Activated CD8-positive, alpha-beta memory T cell treated with anti-CD3 and anti-CD28 coated beads, Interleukin-2, amount 50 U/mL, for 48 hours (primary cell): ENCODE measurements around the gene PAM16.
"Not testable (repeated sequence)": the region's sequence is repeated elsewhere in the genome, so short reads cannot be mapped to it uniquely, and the experiment has no call there.

Experiments
- DNase-seq: peaks from one replicate; pipeline ENCODE4 v3.0.0-alpha.2; 2020

Gene PAM16

DNA sequence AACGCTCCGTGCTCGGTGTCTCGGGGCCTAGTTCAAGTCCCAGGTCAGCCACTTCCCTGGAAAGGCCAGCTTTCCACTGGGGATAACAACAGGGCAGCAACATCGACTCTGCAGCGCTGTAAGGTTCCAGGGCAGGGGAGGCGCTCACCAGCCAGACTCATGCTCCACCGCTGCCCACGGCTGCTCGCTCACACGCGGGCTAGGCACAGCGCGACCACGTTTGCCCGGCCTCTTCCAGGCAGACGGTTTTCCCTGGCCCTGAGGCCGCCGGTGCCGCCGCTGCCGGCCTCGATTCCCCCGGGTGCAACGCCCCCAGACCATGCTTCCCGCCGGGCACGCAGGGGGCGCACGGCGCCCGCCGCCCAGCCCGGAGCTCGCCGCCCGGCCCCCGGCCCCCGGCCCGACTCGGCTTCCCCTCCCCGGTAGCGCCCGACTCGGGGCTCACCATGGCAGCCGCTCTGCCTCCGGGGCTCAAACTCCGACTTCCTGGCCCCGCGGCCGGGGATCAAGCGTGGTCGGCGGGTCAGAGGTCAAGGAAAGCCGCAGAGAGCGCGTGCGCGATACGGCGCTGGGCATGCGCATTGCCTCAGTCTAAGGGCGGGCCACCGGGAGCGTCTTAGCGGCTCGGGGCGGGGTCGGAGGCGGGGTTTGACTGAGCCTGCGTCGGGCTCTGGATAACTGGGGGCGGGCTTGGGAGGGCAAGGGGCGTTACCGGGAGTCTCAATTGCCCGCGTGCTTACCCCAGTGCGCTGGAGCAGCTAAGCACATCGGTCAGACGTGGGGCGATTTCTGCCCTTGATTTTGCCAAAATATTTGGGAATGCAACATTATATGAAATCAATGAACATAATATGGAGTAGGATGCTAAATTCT, at the start of gene PAM16:
Gene PAM16, minus strand, starts transcription at position 535 of the 873 bp plus-strand sequence. Its CDS starts 87 bp downstream, at position 448.
- peak; percentile 99 for DNase-seq

GRCh38 chr16:4399001-4399730, 48.0 kb upstream of the PAM16 start:
- DNase-seq, result no peak

- DNase-seq, result no peak
Observed at GRCh38 chr16:4395055-4395726, 44.1 kb upstream of the PAM16 start.

DNA sequence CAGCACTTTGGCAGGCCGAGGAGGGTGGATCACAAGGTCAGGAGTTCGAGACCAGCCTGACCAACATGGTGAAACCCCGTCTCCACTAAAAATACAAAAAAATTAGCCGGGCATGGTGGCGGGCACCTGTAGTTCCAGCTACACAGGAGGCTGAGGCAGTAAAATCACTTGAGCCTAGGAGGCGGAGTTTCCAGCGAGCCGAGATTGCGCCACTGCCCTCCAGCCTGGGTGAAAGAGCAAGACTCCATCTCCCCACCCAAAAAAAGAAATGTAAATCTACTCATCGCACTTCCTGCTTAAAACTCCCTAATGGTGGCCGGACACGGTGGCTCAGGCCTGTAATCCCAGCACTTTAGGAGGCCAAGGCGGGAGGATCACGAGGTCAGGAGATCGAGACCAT, 42.7 kb upstream of the PAM16 start:
- DNase-seq, result not testable (repeated sequence)

DNA sequence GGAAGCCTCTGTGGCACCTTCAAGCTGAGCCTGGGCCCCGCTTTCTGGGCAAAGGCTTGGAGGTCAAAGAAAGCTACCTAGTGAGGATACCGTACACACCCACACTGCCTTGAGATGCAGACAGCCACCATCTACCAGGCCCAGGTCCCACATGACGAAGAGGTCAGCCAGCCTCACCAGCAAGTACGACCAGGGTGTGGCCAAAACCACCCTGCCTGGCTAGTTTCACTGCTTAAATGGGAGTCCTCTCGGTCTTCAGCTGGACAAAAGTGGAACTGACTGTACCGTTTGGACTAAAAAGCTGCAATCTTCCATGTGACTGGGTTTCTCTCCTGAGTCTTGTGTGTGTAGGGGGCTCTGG, 42.1 kb upstream of the PAM16 start:
- no peak for DNase-seq

DNA sequence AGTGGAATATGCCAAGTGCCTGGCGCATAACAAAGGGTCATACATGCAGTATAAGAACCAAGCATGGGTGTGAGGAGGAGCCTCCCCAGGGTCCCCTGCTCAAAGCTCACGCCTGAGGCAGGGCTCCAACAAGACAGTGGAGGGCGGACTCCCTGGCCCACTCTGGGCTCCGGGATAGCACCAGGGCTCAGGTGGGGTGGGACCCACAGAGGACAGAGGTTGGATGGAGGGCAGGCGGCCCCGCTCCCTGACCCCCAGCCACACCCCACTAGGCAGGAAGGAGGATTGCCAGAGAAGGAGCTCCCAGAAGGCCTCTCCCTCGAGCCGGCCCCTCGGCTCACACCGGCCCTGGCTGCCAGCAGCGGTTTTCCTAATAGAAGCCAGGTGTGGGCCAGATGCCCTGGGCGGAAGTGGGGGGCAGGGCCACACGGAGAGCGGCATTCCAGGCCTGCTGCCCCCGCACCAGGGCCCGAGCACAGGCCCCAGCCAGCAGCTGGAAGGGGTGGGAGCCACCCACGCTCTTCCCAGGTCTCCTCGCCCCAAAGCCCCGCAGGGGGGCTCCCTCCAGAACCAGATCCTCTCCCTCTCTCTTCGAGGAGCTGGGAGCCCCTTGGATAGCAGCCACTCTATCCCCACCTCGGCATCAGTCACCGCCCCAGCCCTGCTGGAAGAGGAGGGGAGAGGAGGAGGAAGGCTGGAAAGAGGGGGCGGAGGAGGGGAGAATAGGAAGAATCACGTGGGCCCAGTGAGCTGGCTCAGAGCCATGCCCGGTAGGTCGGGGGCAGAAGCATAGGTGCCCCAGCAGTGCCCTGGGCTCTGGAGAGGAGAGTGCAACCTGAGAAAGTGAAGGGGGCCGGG, 41.5 kb upstream of the PAM16 start:
- DNase-seq, result no peak

DNA sequence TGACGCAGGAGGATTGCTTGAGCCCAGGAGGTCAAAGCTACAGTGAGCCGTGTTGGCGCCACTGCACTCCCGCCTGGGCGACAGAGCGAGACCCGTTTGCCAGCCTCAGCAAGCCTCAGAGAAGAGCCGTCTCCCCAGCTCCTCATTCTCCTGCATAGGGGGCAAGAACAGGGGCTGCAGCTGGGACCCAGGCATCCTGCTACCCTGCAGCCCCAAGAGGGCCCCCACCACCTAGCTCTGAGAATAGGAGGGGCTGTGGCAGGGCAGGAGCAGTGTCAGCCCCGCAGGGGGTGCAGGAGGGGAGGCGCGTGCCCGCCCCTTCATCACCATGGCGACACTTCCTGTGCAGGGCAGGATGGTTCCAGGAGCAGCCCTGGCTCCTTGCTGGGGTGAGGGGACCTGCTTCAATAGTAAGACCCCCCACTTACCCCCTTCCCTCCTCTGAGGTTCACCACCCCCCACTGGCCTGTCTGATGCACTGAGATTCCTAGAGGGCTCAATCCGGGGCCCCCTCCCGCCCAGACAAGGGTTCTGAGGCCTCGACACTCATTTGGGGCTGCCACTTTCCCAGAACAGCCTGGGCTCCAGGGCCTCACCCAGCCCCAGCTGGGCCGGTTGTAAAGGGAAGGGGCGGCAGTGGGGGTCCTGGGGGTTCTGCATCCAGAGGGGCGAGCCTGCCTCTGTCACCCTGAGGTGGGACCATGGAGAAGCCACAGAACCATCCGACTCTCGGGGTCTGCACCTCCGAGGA, 40.7 kb upstream of the PAM16 start:
- DNase-seq, result no peak

DNA sequence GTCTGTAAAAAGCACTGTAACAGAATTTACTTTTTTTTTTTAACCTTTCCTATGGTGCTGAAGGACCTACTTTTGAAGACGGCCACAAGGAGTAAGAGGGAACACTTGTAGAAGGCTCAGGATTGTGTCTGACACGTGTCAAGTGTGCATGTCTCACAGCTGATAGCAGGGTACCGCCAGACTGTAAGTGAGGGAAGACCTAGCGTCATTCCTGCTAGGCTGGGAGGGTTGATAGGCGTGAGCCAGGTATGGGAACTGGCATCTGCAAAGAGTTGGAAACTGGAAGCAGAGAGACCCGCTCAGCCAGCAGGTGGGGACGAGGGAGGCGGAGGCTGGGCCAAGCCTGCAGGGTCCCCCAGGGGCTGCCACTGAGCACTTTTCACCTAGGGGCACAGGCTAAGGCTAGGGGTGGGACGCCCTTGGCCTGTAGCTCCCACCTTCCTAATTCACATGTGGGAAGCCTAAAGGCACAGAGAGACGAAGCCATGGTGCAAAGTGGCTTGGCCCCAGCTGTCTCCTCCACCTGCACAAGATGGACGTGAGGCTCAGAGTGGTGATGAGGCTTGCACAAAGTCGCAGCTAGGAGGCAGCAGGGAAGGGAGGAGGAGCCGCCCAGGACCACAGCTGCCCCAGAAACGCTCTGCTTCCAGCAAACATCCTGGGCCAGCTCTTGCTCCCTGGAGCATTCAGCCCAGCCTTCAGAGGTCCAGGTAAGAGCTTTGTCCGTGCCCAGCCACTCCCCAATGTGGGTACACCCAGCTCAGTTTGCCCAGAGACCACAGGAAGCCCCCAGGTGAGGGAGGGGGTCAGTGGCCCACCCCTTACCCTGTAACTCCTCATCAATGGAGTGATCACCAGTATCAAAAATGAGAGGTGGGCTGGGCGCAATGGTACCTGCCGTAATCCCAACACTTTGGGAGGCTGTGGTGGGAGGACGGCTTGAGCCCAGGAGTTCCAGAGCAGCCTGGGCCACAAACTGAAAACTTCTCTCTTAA, 39.4 kb upstream of the PAM16 start:
- DNase-seq, result no peak

DNA sequence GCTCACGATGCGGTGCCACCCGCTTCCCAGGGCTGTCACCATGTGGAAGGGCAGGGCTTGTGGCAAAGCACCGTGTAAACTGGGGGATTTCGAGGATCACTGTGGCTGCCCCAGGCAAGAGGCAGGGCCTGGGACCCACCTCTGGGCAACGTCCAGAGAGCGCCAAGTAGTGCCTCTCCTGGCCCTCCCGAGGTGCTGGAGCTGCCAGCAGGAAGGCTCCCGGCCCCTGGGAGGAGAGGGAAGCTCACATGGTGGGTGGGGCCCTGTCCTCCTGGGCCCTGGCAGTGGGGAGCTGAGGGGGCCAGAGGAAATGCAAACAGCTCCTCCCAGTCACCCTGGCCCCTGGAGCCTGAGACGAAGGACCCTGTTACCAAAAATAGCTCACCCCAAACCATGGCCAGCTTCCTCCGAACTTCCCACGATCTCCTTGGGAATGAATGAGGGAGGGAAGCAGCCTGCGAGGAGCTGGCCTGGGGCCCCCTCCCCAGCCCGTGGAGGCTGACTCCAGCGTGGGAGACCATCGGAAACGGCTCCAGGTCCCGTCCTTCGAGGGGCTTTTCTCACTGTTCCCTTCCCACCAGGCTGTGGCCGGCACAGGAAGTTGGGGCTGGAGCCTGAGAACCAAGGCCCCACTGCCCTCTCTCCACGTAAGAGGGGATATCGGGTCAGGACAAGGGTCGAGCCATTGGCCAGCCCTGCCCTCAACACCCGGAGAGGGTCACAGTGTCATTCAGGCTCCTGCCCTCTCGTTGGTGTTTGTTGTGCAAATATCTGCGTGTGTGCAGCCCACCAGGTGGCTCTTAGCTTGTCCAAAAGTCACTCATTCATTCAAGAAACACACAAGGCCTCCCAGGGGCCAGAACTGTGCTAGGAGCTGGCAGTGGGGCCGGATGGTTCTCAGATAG, 38.2 kb upstream of the PAM16 start:
- no peak for DNase-seq

- no peak for DNase-seq
Observed at GRCh38 chr16:4388271-4389021, 37.3 kb upstream of the PAM16 start.

DNA sequence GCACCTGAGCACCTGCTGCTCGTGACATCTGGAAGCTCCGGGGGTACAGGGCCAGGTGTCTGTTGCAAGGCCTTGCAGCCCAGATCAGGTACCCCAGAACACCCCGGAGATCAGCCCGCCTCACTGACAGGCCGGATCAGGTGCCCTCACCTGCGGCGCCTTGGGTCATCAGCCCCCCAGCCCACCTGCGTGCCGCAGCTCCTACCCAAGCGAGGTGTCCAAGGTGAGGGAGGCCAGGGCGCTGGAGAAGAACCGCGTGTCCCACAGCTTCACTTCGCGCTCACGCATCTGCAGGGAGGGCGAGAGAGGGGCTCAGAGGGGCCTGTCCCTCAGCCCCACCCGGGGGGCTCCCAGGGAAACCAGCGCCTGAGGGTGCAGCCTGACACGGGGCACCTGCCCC, 36.7 kb upstream of the PAM16 start:
- no peak for DNase-seq

GRCh38 chr16:4386951-4387565, 35.9 kb upstream of the PAM16 start:
- DNase-seq, result no peak

DNA sequence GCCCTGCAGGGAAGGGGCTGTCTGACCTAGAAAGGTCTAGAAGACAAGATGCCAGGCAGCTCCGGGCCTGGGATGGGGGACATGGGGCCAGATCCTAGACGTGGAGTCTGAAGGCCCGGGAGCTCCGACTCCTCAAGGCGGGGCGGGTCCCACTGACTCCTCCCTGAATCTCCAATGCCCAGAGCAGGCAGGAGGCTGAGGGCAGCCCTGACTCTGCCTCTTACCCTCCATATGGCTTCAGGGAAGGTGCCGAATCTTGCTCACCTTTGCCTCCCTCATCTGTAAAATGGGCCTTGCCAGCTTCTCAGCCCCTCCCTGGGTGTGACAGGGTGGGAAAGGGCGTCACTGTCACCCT, 35.3 kb upstream of the PAM16 start:
- DNase-seq, result no peak

- no peak for DNase-seq
Observed at GRCh38 chr16:4385789-4386450, 34.8 kb upstream of the PAM16 start.

GRCh38 chr16:4385066-4385788, 34.1 kb upstream of the PAM16 start:
- DNase-seq, result no peak

- no peak for DNase-seq
Observed at GRCh38 chr16:4384509-4384942, 33.4 kb upstream of the PAM16 start.
